NOMO-1 treated with DMSO at 0.1 percent for 48 hours (cell line): ENCODE results near the gene GPR137B.
"Not testable (repeated sequence)": the region's sequence is repeated elsewhere in the genome, so short reads cannot be mapped to it uniquely, and the experiment has no call there.

Experiments used
- DNase-seq: peaks from one replicate; lab custom pipeline; 2025; ENCODE audit not compliant: unreplicated experiment; lab: John Stamatoyannopoulos, UW

GPR137B gene

DNA sequence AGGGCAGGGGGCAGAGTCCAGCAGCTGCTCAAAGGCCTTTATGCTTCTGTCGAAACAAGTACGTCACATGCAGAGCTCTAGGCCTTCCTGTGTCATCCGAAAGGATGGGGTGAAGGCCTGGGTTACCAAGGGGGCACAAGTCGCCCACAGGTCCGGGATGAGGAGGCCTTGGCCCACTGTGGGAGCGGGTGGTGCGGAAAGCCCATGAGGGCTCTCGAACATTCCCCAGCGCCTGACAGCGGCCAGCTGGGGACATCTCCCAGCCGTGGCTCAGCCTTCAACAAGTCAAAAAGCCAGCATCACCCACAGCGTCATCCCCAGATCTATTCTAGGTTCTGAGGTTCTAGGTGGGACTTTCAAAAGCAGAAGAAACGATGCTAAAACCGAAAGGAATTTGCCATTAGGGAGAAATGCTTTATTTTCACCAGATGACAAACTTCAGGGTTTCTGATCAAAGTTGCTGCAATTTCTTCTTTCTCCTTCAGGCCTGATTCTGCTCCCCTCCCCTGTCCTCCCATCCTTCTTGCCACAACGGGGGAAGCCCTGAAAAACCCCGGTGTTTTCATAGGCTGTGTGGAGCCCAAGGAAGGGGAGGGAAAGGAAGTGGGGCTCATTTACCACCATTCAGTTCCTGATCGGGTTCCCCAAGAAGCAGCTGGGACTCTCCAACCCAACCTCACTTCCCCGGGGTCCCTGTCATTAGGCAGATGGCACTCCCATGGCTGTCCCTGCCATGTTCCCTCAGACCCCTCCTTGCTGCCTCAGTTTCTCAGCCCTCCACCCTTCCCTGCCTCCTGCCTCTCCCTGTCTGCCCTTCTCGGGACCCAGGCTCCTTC is 17.6 kb downstream of the GPR137B start:
- DNase-seq = no peak

- DNase-seq = no peak
Observed at GRCh38 chr1:236160540-236161127, 18.3 kb downstream of the GPR137B start.

DNA sequence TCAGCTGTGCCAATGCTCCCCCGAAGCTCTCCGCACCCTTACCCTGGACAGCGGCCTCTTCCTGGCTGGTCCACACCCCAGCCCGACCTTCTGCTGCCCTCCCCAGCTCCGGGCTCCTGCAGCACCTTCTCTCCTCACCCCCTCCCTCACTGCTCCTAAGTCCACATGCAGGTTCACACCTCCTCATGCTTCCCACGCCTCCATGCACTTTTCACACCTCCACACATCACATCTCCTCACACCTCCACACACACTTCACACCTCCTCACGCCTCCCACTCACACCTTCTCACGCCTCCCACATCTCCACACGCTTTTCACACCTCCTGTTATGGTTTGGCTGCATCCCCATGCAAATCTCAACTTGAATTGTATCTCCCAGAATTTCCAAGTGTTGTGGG is 18.9 kb downstream of the GPR137B start:
- DNase-seq = no peak

DNA sequence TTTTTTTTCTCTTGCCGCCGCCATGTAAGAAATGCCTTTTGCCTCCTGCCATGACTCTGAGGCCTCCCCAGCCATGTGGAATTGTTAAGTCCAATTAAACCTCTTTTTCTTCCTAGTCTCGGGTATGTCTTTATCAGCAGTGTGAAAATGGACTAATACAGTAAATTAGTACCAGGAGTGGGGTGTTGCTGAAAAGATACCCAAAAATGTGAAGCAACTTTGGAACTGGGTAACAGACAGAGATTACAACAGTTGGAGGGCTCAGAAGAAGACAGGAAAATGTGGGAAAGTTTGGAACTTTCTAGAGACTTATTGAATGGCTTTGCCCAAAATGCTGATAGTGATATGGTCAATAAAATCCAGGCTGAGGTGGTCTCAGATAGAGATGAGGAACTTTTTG is 19.4 kb downstream of the GPR137B start:
- DNase-seq = not testable (repeated sequence)

DNA sequence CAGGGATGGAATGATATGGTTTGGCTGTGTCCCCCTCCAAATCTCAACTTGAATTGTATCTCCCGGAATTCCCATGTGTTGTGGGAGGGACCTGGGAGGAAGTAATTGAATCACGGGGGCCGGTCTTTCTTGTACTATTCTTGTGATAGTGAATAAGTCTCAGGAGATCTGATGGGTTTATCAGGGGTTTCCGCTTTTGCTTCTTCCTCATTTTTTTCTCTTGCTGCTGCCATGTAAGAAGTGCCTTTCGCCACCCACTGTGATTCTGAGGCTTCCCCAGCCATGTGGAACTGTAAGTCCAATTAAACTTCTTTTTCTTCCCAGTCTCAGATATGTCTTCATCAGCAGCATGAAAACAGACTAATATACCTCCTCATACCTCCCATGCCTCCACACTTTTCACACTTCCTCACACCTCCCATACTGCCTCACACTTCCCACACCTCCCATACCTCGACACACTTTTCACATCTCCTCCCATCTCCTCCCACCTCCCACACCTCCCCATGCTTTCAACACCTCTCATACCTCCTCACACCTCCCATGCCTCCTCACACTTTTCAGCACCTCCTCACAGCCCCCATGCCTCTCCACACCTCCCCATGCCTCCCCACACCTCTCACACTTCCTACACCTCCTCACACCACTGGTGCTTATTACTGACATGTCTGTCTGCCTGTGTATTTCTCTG is 21.3 kb downstream of the GPR137B start:
- DNase-seq = no peak

GRCh38 chr1:236164273-236164672 is 21.9 kb downstream of the GPR137B start:
- DNase-seq = no peak

- no peak for DNase-seq
Observed at GRCh38 chr1:236165238-236165981, 23.1 kb downstream of the GPR137B start.

DNA sequence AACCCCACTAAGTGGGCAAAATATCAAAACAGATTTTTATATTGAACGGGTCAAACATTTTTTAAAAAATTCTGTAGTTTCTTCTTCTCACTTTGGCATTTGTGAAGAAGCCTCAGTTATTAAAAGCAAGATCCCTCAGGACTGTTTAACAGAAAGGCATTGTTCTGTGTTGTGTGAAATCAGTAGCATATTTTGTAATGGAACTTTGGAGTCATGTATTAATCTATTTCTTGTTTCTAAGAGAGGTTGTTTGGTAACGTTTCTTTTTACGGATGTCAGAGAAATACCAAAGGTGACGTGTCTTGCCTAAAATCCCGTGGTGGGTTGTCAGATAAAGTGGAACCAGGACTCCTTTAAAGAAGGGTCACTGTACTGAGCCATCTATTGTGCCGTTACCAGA is 23.7 kb downstream of the GPR137B start:
- no peak for DNase-seq

DNA sequence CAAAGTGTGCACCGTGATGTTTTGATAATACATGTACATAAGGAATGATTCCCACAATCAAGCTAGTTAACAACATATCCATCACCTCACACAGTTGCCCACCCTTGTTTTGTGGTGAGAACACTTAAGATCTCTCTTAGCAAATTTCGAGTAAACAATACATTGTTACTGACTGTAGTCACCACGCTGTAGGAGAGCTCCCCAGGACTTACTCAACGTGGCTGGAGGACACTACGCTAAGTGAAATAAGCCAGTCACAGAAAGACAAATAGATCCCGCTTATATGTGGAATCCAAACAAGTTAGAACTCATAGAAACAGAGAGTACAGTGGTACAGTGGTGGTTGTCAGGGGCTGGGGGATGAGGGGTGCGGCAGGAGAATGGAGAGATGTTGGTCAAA is 24.8 kb downstream of the GPR137B start:
- DNase-seq = no peak

DNA sequence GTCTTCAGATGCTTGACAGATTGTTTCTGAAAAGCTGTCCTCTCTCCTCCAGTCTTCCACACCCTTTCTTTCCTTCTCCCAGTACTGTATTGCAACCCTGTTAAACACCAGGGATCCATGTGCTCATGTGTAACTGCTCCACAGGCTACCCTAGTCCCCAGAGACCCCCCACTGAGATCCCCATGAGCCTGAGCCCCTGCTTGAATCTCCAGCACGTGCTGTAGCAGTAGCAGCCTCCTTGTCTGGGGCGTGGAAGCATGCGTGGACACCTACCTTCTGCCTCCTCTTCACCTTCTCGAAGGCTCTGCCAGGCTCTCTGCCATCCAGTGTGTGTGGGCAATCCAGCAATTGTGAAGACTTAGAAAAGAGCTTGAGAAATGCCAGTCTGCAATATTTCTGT is 25.2 kb downstream of the GPR137B start:
- no peak for DNase-seq

DNA sequence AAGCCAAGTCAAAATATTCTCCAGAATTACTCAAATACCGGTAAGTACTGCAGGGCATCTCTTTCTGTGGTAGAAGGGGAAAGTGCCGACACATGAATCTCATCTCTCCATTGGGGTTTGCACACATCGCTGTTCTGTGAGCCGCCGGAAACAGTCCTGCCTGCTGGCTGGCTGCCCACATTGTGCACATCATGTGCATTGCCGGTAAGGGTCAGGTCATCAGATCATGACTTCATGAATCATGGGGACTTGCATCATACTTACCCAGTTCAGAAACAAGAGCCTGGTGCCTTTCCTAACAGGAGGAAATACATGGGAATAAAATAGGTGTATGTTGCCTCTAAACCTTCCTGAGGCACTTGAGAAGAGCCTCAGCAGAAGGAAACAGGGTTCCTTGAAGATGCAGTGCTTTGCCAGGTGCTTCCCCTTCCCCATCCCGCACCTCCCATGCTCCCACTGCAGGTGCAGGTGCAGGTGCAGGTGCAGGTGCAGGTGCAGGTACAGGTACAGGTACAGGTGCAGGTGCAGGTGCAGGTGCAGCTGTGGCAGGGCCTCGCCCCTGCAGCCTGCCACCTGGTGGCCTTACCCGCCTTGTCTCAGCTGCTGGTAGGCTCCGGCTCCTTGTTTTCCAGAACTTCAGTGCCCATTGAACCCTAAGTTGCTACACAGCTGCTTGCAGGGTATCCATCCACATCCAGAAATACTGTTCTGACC is 26.5 kb downstream of the GPR137B start:
- no peak for DNase-seq

DNA sequence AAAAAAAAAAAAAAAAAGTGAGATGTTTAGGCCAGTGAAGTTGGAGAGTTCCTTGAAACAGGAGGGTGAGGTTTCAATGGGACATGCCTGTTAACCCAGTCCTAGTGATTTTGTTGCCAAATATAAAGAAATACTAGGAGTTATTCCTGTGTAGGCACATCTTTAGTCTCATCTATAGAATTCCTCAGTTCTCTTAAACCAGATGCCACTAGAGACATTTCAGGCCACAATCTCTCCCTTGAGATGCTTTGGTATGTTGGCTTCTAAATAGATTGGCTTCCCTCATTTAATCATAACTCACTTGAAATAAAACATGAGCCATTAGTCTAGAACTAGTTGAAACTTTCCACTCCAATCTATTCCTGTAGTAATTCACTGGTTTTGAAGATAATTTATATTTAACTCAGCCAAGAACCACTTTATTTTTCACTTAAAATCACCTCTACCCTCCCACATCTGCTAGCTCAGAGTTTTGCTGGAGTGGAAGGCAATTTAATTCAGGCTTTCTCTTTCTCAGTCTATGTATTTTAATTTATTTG is 29.8 kb downstream of the GPR137B start:
- no peak for DNase-seq

DNA sequence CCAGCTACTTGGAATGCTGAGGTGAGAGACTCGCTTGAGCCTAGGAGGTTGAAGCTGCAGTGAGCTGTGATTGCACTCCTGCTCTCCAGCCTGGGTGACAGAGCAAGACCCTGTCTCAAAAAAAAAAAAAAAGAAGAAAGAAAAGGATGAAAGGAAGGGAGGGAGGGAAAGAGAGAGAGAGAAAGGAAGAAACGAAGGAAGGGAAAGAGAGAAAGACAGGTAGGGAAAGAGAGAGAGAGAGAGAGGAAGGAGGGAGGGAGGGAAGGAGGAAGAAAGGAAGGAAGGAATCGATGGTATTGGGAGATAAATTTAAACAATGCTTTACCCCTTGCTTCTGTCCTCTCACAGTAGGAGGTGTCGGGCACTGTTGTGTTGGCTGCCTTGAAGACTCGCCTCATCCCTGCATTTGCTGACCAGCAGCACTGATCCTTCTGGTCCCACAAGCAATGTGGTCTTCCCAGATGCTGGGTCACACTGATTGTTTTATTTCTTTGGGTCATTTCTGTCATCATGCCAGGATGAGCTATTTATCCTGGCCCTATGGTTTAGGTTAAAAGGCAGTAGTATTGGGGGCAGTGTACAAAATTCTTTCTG is 30.9 kb downstream of the GPR137B start:
- DNase-seq = no peak

- DNase-seq = no peak
Observed at GRCh38 chr1:236175642-236176336, 33.5 kb downstream of the GPR137B start.

- DNase-seq = no peak
Observed at GRCh38 chr1:236176337-236177336, 34.3 kb downstream of the GPR137B start.

- no peak for DNase-seq
Observed at GRCh38 chr1:236179634-236180033, 37.3 kb downstream of the GPR137B start.

GRCh38 chr1:236181059-236181458 is 38.7 kb downstream of the GPR137B start:
- no peak for DNase-seq

DNA sequence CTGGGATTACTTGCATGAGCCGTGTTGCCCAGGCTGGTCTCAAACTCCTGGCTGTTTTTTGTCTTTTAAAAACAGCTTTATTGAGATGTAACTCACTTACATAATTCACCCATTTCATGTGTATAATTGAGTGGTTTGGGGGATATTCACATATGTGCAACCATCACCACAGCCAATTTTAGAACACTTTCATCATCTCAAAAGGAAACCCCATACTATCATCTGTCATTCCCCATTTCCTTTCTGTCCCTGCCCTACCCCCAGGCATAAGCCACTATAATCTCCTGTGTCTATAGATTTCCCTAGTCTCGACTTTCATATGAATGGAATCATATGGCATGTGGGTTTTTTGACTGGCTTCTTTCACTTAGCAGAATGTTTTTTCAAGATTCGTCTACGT is 43.3 kb downstream of the GPR137B start:
- DNase-seq = peak; percentile 90
